Measurements from ENCODE around the gene TSPAN18.

DNA sequence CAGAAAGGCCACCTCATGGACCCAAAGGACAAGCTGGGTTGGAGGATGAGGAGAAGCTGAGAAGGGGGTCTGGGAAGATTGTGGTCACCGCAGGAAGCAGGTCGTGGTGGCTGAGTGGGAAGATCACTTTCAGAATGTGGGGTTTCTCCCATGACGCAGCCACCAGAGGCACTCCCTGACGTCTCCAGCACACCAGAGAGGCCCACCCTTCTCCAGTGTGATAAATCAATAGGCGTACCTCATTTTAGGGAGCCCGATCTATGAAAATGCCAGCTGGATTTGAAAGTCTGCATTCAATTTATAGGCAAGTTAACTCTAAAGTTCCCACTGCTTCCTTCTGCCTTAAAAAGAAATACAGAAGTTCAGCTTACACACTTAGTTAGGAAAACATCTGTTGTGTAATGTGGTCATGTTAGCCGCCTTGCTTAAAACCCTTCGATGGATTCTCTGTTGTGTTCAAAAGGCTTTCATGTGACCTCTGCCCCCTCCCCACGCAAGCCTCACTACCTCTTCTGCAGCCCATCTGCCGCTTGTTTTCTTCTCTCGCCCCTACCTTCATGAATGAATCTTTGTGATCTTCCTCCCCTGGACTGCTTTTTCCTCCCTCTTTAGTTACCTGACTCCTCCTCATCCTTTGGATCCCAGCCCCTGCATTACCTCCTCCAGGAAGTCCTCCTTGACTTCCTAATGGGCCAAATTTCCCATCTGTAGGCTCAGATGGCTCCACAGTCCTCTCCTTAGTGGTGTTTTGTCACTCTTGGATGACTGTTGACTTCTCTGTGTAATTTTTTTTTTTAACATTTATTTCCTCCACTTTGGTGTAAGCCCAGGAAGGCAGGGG, 10.7 kb downstream of the TSPAN18 start:
- TF ChIP-seq CTCF (IDR thresholded peaks at IDR 0.05) (no peak), POLR2A (IDR thresholded peaks at IDR 0.05; ENCODE audit: low read depth) (no peak)
